OCI-LY1 (cell line): ENCODE data around the gene KRTAP9-9.

Source experiments
- H2AFZ ChIP-seq: fragments of 200-600 bp; sonication (generic), shearing (Covaris generic); 2 replicates; pipeline ENCODE4 v1.6.0; 2014; ENCODE audit warnings: antibody characterized with exemption, mild to moderate bottlenecking, low read length
- H3F3A ChIP-seq: fragments of 200-600 bp; sonication (generic), shearing (Covaris generic); 2 replicates; pipeline ENCODE4 v1.6.0; 2014; ENCODE audit warnings: mild to moderate bottlenecking, antibody characterized with exemption, low read length, moderate library complexity; ENCODE audit not compliant: insufficient read depth
- H3K27ac ChIP-seq: fragments of 200-600 bp; sonication (generic); 2 replicates; pipeline ENCODE4 v1.5.1; 2014; ENCODE audit warnings: low read length, mixed run types, mild to moderate bottlenecking, low read depth; ENCODE audit not compliant: poor library complexity, severe bottlenecking
- H3K27me3 ChIP-seq: fragments of 200-600 bp; sonication (generic); 2 replicates; pipeline ENCODE4 v1.6.0; 2014; ENCODE audit warnings: antibody characterized with exemption, mild to moderate bottlenecking, low read length, moderate library complexity; ENCODE audit not compliant: insufficient read depth
- H3K36me3 ChIP-seq: fragments of 200-600 bp; sonication (generic); 2 replicates; pipeline ENCODE4 v1.6.1; 2014; ENCODE audit warnings: mild to moderate bottlenecking, antibody characterized with exemption, low read length, moderate library complexity, mixed read lengths; ENCODE audit not compliant: insufficient read depth
- H3K4me1 ChIP-seq: fragments of 200-600 bp; sonication (generic); 2 replicates; pipeline ENCODE4 v1.5.1; 2014; ENCODE audit warnings: mild to moderate bottlenecking, low read length, moderate library complexity; ENCODE audit not compliant: insufficient read depth, severe bottlenecking
- H3K4me2 ChIP-seq: fragments of 200-600 bp; sonication (generic), shearing (Covaris generic); 2 replicates; pipeline ENCODE4 v1.6.1; 2014; ENCODE audit warnings: low read length
- H3K4me3 ChIP-seq: fragments of 200-600 bp; sonication (generic); 2 replicates; pipeline ENCODE4 v1.5.1; 2014; ENCODE audit warnings: low read length, low read depth, mild to moderate bottlenecking, mixed read lengths; ENCODE audit not compliant: poor library complexity, severe bottlenecking
- H3K79me2 ChIP-seq: fragments of 200-600 bp; shearing (Covaris generic); 2 replicates; pipeline ENCODE4 v1.6.1; 2016; ENCODE audit warnings: mixed run types, low read length, mixed read lengths; ENCODE audit not compliant: insufficient read depth
- H3K9ac ChIP-seq: fragments of 200-600 bp; sonication (generic), shearing (Covaris generic); 2 replicates; pipeline ENCODE4 v1.6.1; 2014; ENCODE audit warnings: mild to moderate bottlenecking, low read length, mixed read lengths
- H3K9me2 ChIP-seq: fragments of 200-600 bp; sonication (generic), shearing (Covaris generic); 2 replicates; pipeline ENCODE4 v1.6.1; 2014; ENCODE audit warnings: low read depth, mild to moderate bottlenecking, low read length, mixed read lengths
- H3K9me3 ChIP-seq: fragments of 200-600 bp; shearing (Covaris generic); 2 replicates; pipeline ENCODE4 v1.6.1; 2014; ENCODE audit warnings: low read length, mixed read lengths
- H4K20me1 ChIP-seq: fragments of 200-600 bp; sonication (generic), shearing (Covaris generic); 2 replicates; pipeline ENCODE4 v1.6.0; 2016; ENCODE audit warnings: mild to moderate bottlenecking, low read length; ENCODE audit not compliant: insufficient read depth
- CTCF ChIP-seq: fragments of 200-600 bp; sonication (generic), shearing (Covaris generic); IDR thresholded peaks from 2 replicates; pipeline ENCODE4 v1.5.1; 2017; ENCODE audit warnings: mild to moderate bottlenecking, antibody characterized with exemption, low read length, moderate library complexity, mixed read lengths
- EZH2 ChIP-seq: fragments of 200-600 bp; sonication (generic), shearing (Covaris generic); IDR thresholded peaks from 2 replicates; pipeline ENCODE4 v1.8.0; 2017; ENCODE audit warnings: borderline replicate concordance, mixed run types, mild to moderate bottlenecking, antibody characterized with exemption, low read length, moderate library complexity, mixed read lengths

KRTAP9-9 gene

DNA sequence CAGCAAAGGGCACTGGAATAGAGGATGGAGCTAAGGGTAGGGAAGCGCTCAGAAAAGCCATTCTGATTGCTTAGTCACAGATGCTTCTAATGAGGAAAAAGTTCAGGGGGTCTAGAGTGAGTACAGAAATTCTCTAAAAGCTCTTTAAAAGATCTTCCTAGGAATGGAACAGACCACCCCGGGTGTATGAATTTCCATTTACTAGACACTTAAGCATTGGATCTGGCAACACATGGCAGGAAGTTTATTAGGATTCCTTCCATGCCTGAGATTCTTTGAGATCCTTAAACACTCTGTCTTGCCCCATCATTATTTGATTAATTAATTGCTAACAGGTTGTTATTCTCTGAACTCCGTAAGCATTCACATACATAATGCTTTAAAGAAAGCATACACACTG, 28.9 kb downstream of the KRTAP9-9 start:
- Histone ChIP-seq H3K4me2 (no peak overlapping the region), H3K9ac (no peak overlapping the region), H3K4me3 (no peak overlapping the region), H4K20me1 (no peaks in the 10 kb centered on the region), H3K9me3 (no peaks in the 10 kb centered on the region), H3K4me1 (no peaks in the 10 kb centered on the region), H2AFZ (no peak overlapping the region), H3K27ac (no peak overlapping the region), H3F3A (no peaks in the 10 kb centered on the region), H3K36me3 (no peaks in the 10 kb centered on the region), H3K79me2 (no peaks in the 10 kb centered on the region), H3K9me2 (no peaks in the 10 kb centered on the region), H3K27me3 (no peaks in the 10 kb centered on the region)
- TF ChIP-seq CTCF (no peak), EZH2 (no peak)

GRCh38 chr17:41284546-41284945, 29.4 kb downstream of the KRTAP9-9 start:
- TF ChIP-seq EZH2 (no peak), CTCF (no peak)
- Histone ChIP-seq H2AFZ (no peak overlapping the region), H3K9ac (no peak overlapping the region), H3K4me1 (no peaks in the 10 kb centered on the region), H3K27me3 (no peaks in the 10 kb centered on the region), H3F3A (no peaks in the 10 kb centered on the region), H3K4me2 (no peak overlapping the region), H3K27ac (no peak overlapping the region), H3K9me2 (no peaks in the 10 kb centered on the region), H4K20me1 (no peaks in the 10 kb centered on the region), H3K36me3 (no peaks in the 10 kb centered on the region), H3K9me3 (no peaks in the 10 kb centered on the region), H3K4me3 (no peak overlapping the region), H3K79me2 (no peaks in the 10 kb centered on the region)

- no peak overlapping the region for H2AFZ ChIP-seq
- no peaks in the 10 kb centered on the region for H3K27me3 ChIP-seq
- no peak overlapping the region for H3K9ac ChIP-seq
- H3K4me3 ChIP-seq, result no peak overlapping the region
- H3K4me2 ChIP-seq, result no peak overlapping the region
- H3F3A ChIP-seq, result no peaks in the 10 kb centered on the region
- no peaks in the 10 kb centered on the region for H4K20me1 ChIP-seq
- H3K9me3 ChIP-seq, result no peaks in the 10 kb centered on the region
- H3K36me3 ChIP-seq, result no peaks in the 10 kb centered on the region
- H3K27ac ChIP-seq, result no peak overlapping the region
- H3K79me2 ChIP-seq, result no peaks in the 10 kb centered on the region
- no peaks in the 10 kb centered on the region for H3K9me2 ChIP-seq
- no peak for TF ChIP-seq EZH2
- TF ChIP-seq CTCF, result no peak
- H3K4me1 ChIP-seq, result no peaks in the 10 kb centered on the region
Measured at GRCh38 chr17:41287050-41287449, 31.9 kb downstream of the KRTAP9-9 start.
